Measurements from ENCODE around the gene KCP. TPM values are rescaled to one million over a fixed set of nuclear protein-coding genes. Genes with fewer than 3 reads are reported as not detected.

KCP gene
- total and polyA plus RNA-seq, 2 donors (not counting 1 experiment from before 2014, with no cell fraction given) = 2.3 to 3.8 TPM

GRCh38 chr7:128920913-128921582 is 10.5 kb upstream of the KCP start:
- Histone ChIP-seq H3K4me2 (replicated peaks; ENCODE audit: low read depth, low read length, poor library complexity, severe bottlenecking) (no peak overlapping the region), H2AFZ (ENCODE audit: insufficient read depth, low read depth, low read length, poor library complexity, severe bottlenecking) (no peak overlapping the region), H3K4me3 (ENCODE audit: control extremely low read depth in 1 of 5, extremely low read depth in 1 of 5, insufficient read depth in 1 of 5, low read depth in 2 of 5, low read length in 4 of 5) (no peak overlapping the region), H3K79me2 (ENCODE audit: control insufficient read depth, insufficient read depth, low read length) (no peaks in the 10 kb centered on the region), H3K4me1 (ENCODE audit: control insufficient read depth in 2 of 2, insufficient read depth in 2 of 2, low read length in 2 of 2) (no peaks in the 10 kb centered on the region), H3K9ac (ENCODE audit: low read length) (no peak overlapping the region), H3K27me3 (replicated peaks in 1 of 4; ENCODE audit: control extremely low read depth in 1 of 4, control insufficient read depth in 3 of 4, insufficient read depth in 4 of 4, low read length in 3 of 4) (peaks cover 0 to 6% (median 0%) of the 10 kb centered on the region in 4 experiments), H3K36me3 (replicated peaks in 1 of 2; ENCODE audit: control extremely low read depth in 1 of 2, control insufficient read depth in 1 of 2, extremely low read depth in 1 of 2, insufficient read depth in 2 of 2, low read length in 1 of 2) (no peaks in the 10 kb centered on the region), H4K20me1 (ENCODE audit: control insufficient read depth, insufficient read depth, low read length, poor library complexity, severe bottlenecking) (no peaks in the 10 kb centered on the region), H3K27ac (ENCODE audit: low read length in 2 of 2) (no peak overlapping the region), H3K9me3 (ENCODE audit: control extremely low read depth in 1 of 3, control insufficient read depth in 2 of 3, insufficient read depth in 1 of 3, low read length in 2 of 3) (no peaks in the 10 kb centered on the region)
- 89% methylated on average over 9 of the region's 13 CpGs for WGBS (ENCODE audit: insufficient coverage)
- Mint-ChIP-seq H3K27me3 (peaks cover 4% of the 10 kb centered on the region), H3K4me1 (peaks cover 7% of the 10 kb centered on the region), H3K27ac (no peak overlapping the region), H3K9me3 (ENCODE audit: insufficient read depth) (no peaks in the 10 kb centered on the region), H3K4me3 (no peak overlapping the region)
- DNase-seq = no peak
- no peak for TF ChIP-seq CTCF (IDR thresholded peaks at IDR 0.05)
- TF ChIP-seq EZH2 (IDR thresholded peaks at IDR 0.05; ENCODE audit: borderline replicate concordance, insufficient read depth, low read depth, low read length, poor library complexity, severe bottlenecking) = no peak
- ChIA-PET CTCF (interaction anchor here (1.1 kb wide), 1 partner anchor 171 kb away, joined by 3 read pairs; no protein-coding TSS in a partner anchor), POLR2A (no interaction called here)
- ATAC-seq (ENCODE audit: low read depth) = no peak
- intact Hi-C loops (cut with micrococcal nuclease) = no loop called here
